Small intestine (tissue), 7 donors: ENCODE data around the gene VWA1. TPM values are rescaled to one million over a fixed set of nuclear protein-coding genes. Genes with fewer than 3 reads are reported as not detected.
A peak's percentile ranks its signal among the peaks of the same experiment; 100 is the strongest.
"Not testable (repeated sequence)": the region's sequence is repeated elsewhere in the genome, so short reads cannot be mapped to it uniquely, and the experiment has no call there.

Source experiments
- DNase-seq, 2 donors: peaks; one replicate each; pipeline versions ENCODE4 v3.0.0 to v3.0.0-alpha.2; 2013
- FAIRE-seq: peaks from 2 replicates; lab custom pipeline; 2012; peaks lifted over from hg19 to GRCh38; lab: Jason Lieb, UNC
- H3K27ac ChIP-seq, 3 donors: one replicate each; pipeline ENCODE4 v1.5.1; 2013; ENCODE audit warnings: low read length in 2 of 3, mild to moderate bottlenecking in 2 of 3, control low read depth in 1 of 3, inconsistent platforms in 1 of 3, low read depth in 1 of 3, moderate library complexity in 1 of 3
- H3K27me3 ChIP-seq, 3 donors: one replicate each; pipeline ENCODE4 v1.6.1; 2013; ENCODE audit warnings: low read length in 3 of 3, inconsistent platforms in 1 of 3; ENCODE audit not compliant: control insufficient read depth in 3 of 3, insufficient read depth in 3 of 3
- H3K36me3 ChIP-seq, 3 donors: one replicate each; pipeline ENCODE4 v1.6.1; 2013; ENCODE audit warnings: low read length in 3 of 3, inconsistent platforms in 1 of 3, low read depth in 1 of 3, mild to moderate bottlenecking in 1 of 3, moderate library complexity in 1 of 3; ENCODE audit not compliant: control insufficient read depth in 3 of 3, insufficient read depth in 2 of 3
- H3K4me1 ChIP-seq, 3 donors: one replicate each; pipeline ENCODE4 v1.6.1; 2013; ENCODE audit warnings: low read length in 2 of 3, inconsistent platforms in 1 of 3, low read depth in 1 of 3, mild to moderate bottlenecking in 1 of 3, moderate library complexity in 1 of 3; ENCODE audit not compliant: control insufficient read depth in 3 of 3, insufficient read depth in 2 of 3
- H3K4me3 ChIP-seq, 3 donors: one replicate each; pipeline ENCODE4 v1.5.1; 2013; ENCODE audit warnings: low read length in 3 of 3, control low read depth in 1 of 3, inconsistent platforms in 1 of 3, low read depth in 1 of 3, mild to moderate bottlenecking in 1 of 3, moderate library complexity in 1 of 3
- H3K9me3 ChIP-seq, 2 donors: one replicate each; pipeline ENCODE4 v1.6.1; 2013; ENCODE audit warnings: low read depth in 1 of 2, low read length in 1 of 2; ENCODE audit not compliant: control insufficient read depth in 2 of 2, insufficient read depth in 1 of 2
- WGBS, 3 donors: extraction: QIAGEN DNeasy Blood & Tissue Kit; methylation state at CpG; one replicate each; pipeline ENCODE4 v1.1.7; 2013; 5-methylcytosine and 5-hydroxymethylcytosine counted together
- polyA plus RNA-seq, 4 donors: library from polyadenylated mRNA; stranded (reverse) in 3 of 4; unstranded in 1 of 4; fragments of 200-250 nt in 3 of 4; fragments of 120-200 nt in 1 of 4; gene quantifications; one replicate each; pipeline versions ENCODE4 v1.2.1 to v1.2.3, GENCODE V29; 2013
- donor health status: healthy with polysubstance abuse.
- donor health status: control.
- donor health status: control.
- donor health status: Bipolar disorder and iron deficiency.
- donor health status: healthy.

The VWA1 gene
- polyA plus RNA-seq, 4 donors: 0.67 to 122 (median 6.9) TPM

GRCh38 chr1:1438531-1439381 lies 3.3 kb downstream of the VWA1 start:
- no peaks in the 10 kb centered on the region for H3K27me3 ChIP-seq
- no peaks in the 10 kb centered on the region for H3K9me3 ChIP-seq
- peaks cover 0 to 47% (median 0%) of the 10 kb centered on the region in 3 donors for H3K36me3 ChIP-seq
- WGBS, 3 donors: 87 to 88% (median 87%) methylated on average over 42 to 45 of the region's 45 CpGs
- peaks cover 0 to 62% (median 2%) of the 10 kb centered on the region in 3 donors for H3K4me1 ChIP-seq
- peak overlapping the region in 1 of 3 donors; percentile 71 for H3K4me3 ChIP-seq
- peak overlapping the region in 1 of 3 donors; percentile 62 for H3K27ac ChIP-seq
- FAIRE-seq: no peak
- no peak for DNase-seq

- Histone ChIP-seq H3K4me1 (peaks cover 0 to 52% (median 0%) of the 10 kb centered on the region in 3 donors), H3K27ac (no peak overlapping the region), H3K36me3 (peaks cover 0 to 47% (median 0%) of the 10 kb centered on the region in 3 donors), H3K9me3 (no peaks in the 10 kb centered on the region), H3K4me3 (no peak overlapping the region), H3K27me3 (no peaks in the 10 kb centered on the region)
- 87 to 88% (median 88%) methylated on average over 56 to 82 of the region's 82 CpGs for whole genome bisulfite sequencing, 3 donors
- no peak for DNase-seq
- no peak for FAIRE-seq
These were observed 4.2 kb downstream of the VWA1 start for GRCh38 chr1:1439546-1440261.

GRCh38 chr1:1440262-1441001 lies 4.9 kb downstream of the VWA1 start:
- DNase-seq (no peak), FAIRE-seq (no peak)

GRCh38 chr1:1441002-1441888 lies 5.8 kb downstream of the VWA1 start:
- DNase-seq: peak; percentile 45 to 73
- no peaks in the 10 kb centered on the region for H3K27me3 ChIP-seq
- no peak overlapping the region for H3K4me3 ChIP-seq
- H3K27ac ChIP-seq: no peak overlapping the region
- peaks cover 0 to 47% (median 0%) of the 10 kb centered on the region in 3 donors for H3K36me3 ChIP-seq
- H3K9me3 ChIP-seq: no peaks in the 10 kb centered on the region
- 18 to 35% (median 22%) methylated on average over 29 of the region's 29 CpGs for WGBS, 3 donors
- FAIRE-seq: no peak
- H3K4me1 ChIP-seq: peaks cover 0 to 42% (median 0%) of the 10 kb centered on the region in 3 donors

More at GRCh38 chr1:1440262-1441001, 4.9 kb downstream of the VWA1 start:
- Histone ChIP-seq H3K4me1 (peaks cover 0 to 46% (median 0%) of the 10 kb centered on the region in 3 donors), H3K4me3 (no peak overlapping the region), H3K27ac (no peak overlapping the region), H3K9me3 (no peaks in the 10 kb centered on the region), H3K27me3 (no peaks in the 10 kb centered on the region), H3K36me3 (peaks cover 0 to 47% (median 0%) of the 10 kb centered on the region in 3 donors)
- 54 to 73% (median 54%) methylated on average over 24 to 26 of the region's 26 CpGs for WGBS, 3 donors

- Histone ChIP-seq H3K4me3 (no peak overlapping the region), H3K9me3 (no peaks in the 10 kb centered on the region), H3K27me3 (no peaks in the 10 kb centered on the region), H3K36me3 (peaks cover 0 to 41% (median 0%) of the 10 kb centered on the region in 3 donors), H3K4me1 (peaks cover 0 to 33% (median 0%) of the 10 kb centered on the region in 3 donors), H3K27ac (no peak overlapping the region)
- WGBS, 3 donors: 86 to 89% (median 89%) methylated on average over 32 of the region's 32 CpGs
- FAIRE-seq (no peak), DNase-seq (peak in 1 of 2 donors; percentile 6)
These were observed 6.7 kb downstream of the VWA1 start for GRCh38 chr1:1442069-1442770.

GRCh38 chr1:1446631-1447030 lies 11.1 kb downstream of the VWA1 start:
- not testable (repeated sequence) for H3K9me3 ChIP-seq, H3K4me1 ChIP-seq, DNase-seq, H3K27me3 ChIP-seq, H3K27ac ChIP-seq, H3K36me3 ChIP-seq, FAIRE-seq, H3K4me3 ChIP-seq
- WGBS, 3 donors: 93 to 95% (median 95%) methylated on average over 18 to 19 of the region's 19 CpGs

GRCh38 chr1:1449099-1449739 lies 13.7 kb downstream of the VWA1 start, which contains the start of gene ATAD3C:
Gene ATAD3C, plus strand, starts transcription at chr1:1449689. Its CDS starts 995 bp downstream, at chr1:1450684.
- no peak for FAIRE-seq
- H3K9me3 ChIP-seq: no peaks in the 10 kb centered on the region
- H3K4me1 ChIP-seq: no peaks in the 10 kb centered on the region
- H3K4me3 ChIP-seq: no peak within 1 kb of the TSS
- no peaks in the 10 kb centered on the region for H3K36me3 ChIP-seq
- H3K27me3 ChIP-seq: peaks cover 0 to 2% (median 0%) of the 10 kb centered on the region in 3 donors
- no peak within 1 kb of the TSS for H3K27ac ChIP-seq
- DNase-seq: no peak
- WGBS, 3 donors: 85 to 91% (median 85%) methylated on average over 6 of the region's 6 CpGs
